Fibroblast of gingiva (primary cell): ENCODE results near the gene HS2ST1.
A peak's percentile ranks its signal among the peaks of the same experiment; 100 is the strongest.
"Not testable (repeated sequence)": the region's sequence is repeated elsewhere in the genome, so short reads cannot be mapped to it uniquely, and the experiment has no call there.

Experiments
- DNase-seq: peaks from one replicate; pipeline ENCODE4 v3.0.0-alpha.2; 2011; ENCODE audit warnings: low read depth

HS2ST1 gene

GRCh38 chr1:86914601-86914997 lies at the start of gene HS2ST1:
Gene HS2ST1 (plus strand): TSS chr1:86914635.
- no peak for DNase-seq

GRCh38 chr1:86865973-86866637 lies 48.3 kb upstream of the HS2ST1 start:
- no peak for DNase-seq

DNA sequence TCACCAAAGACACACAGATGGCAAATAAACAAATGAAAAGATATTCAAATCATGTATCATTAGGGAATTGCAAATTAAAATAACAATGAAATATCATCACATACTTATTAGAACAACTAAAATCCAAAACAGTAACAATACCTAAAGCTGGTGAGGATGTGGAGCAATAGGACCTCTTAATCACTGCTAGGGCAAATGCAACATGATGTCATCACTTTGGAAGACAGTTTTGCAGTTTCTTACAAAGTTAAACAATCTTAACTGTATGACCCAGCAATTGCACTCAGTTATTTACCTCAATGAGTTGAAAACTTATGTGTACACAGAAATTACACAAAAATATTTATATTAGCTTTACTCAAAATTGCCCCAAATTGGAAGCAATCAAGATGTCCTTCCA lies 47.8 kb upstream of the HS2ST1 start:
- peak; percentile 79 for DNase-seq

DNA sequence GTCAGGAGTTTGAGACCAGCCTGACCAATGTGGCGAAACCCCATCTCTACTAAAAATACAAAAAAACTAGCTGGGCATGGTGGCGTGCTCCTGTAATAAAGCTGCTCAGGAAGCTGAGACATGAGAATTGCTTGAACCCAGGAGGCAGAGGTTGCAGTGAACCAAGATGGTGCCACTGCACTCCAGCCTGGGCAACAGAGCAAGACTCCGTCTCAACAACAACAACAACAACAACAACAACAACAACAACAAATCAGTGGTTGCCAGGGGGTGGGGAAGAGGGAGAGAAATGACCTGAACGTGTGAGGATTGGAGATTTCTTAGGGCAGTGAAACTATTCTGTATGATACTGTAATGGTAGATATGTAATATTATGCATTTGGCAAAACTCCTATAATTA lies 47.2 kb upstream of the HS2ST1 start:
- DNase-seq: not testable (repeated sequence)

- DNase-seq: no peak
Observed at GRCh38 chr1:86868477-86868876, 46.0 kb upstream of the HS2ST1 start.

GRCh38 chr1:86871001-86871400 lies 43.4 kb upstream of the HS2ST1 start:
- DNase-seq: no peak

DNA sequence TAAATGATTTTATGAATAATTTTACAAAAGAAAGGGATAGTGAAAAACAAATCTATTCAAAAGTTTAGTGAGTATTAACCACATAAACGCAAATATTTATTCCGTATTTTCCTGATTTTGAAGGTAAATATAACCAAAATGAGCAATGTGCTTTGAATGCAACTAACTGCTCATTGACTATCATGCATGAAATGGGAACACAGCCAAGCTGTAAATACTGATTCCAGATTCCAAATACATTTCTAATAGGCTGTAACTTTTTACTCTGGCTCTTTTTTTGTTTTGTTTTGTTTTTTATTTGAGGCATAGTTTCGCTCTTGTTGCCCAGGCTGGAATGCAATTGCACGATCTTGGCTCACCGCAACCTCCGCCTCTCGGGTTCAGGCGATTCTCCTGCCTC lies 42.3 kb upstream of the HS2ST1 start:
- DNase-seq: peak; percentile 76

DNA sequence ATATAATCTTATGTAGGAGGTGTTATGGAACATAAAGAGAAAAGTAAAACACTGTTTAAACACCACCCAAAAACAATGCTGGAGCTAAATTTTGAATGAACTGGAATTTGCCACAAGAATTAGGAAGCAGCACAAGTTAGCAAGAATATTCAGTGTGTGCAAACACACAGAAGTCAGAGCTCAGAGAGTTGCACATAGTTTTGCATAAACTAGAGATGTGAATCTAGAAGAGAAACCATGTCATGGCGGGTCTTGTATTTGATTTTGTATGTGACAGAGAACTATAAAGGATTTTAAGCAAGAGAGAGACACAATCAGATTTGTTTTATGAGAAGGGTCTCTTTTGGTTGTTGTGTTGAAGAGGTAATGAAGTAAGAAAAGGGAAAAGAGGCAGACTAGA lies 38.7 kb upstream of the HS2ST1 start:
- no peak for DNase-seq

- DNase-seq: no peak
Observed at GRCh38 chr1:86887479-86888162, 26.8 kb upstream of the HS2ST1 start.

DNA sequence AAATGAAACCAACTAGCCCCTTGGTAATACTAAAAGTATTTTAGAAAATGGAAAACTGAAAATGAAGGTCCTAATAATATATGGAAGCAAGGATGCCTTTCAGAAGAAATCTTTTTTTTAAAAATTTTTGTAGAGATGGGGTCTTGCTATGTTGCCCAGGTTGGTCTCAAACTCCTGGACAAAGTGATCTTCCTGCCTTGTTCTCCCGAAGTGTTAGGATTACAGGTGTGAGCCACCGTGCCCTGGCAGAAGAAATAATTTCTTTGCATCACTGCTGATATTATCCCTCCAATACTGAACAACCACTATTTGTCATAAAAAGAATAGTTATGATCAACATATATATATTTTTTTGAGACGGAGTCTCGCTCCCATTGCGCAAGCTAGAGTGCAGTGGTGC lies 26.1 kb upstream of the HS2ST1 start:
- DNase-seq: no peak

DNA sequence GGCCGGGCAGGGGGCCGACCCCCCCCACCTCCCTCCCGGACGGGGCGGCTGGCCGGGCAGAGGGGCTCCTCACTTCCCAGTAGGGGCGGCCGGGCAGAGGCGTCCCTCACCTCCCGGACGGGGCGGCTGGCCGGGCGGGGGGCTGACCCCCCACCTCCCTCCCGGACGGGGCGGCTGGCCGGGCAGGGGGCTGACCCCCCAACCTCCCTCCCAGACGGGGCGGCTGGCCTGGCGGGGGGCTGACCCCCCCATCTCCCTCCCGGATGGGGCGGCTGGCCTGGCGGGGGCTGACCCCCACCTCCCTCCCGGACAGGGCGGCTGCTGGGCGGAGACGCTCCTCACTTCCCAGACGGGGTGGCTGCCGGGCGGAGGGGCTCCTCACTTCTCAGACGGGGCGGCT lies 15.0 kb upstream of the HS2ST1 start:
- not testable (repeated sequence) for DNase-seq

- DNase-seq: no peak
Observed at GRCh38 chr1:86905875-86906274, 8.6 kb upstream of the HS2ST1 start.

DNA sequence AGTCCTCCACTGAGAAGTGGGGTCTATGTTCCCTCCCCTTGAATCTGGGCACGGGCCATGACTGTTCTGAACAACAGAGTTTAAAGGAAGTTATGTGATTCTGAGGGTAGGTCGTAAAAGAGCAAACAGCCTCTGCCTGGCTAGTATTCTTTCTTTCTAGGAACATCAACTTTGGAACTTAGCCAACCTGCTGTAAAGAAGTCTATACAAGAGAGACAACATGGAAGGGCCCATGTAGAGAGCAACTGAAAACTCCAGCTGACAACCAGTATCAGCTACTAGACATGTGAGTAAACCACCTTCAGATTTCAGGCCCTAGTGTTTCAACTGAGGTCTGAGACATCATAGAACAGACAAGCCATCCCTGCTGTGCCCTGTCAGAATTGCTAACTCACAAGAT lies 8.0 kb upstream of the HS2ST1 start:
- DNase-seq: no peak

GRCh38 chr1:86912281-86912900 lies 2.0 kb upstream of the HS2ST1 start:
- peak; percentile 49 for DNase-seq

GRCh38 chr1:86913399-86913895 lies 988 bp upstream of the HS2ST1 start:
- DNase-seq: peak; percentile 27

DNA sequence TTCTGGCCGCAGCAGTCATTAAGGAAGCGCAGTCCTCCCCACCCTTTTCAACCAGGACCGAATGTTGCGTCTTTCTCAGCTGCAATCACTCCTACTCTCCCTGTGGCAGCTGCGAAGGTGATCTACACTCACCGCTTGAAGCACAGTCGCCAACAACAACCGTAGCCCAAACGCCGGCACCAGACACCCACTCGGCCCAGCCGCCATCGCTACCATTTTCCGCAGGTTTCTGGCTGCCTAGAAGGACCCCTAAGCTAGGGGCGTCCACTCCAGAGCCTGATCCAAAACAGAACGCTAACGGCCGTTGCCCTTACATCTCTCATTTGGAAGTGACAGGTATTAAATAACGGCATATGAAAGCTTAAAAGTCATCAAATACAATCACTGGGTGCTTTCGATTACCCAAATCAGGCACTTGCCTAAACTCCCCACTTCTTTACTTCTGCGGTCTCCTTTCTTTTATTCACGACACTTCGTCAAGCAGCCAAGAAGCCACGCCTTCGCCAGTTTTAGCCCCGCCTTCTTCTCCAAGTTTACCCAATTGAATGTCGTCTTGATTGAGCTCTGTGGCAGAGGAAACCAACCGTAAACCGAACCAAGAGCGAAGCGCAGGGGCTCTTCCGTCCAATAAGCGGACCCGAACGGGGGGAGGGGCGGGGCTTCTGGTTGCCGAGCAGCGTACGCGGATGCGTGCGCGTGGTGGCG lies 387 bp upstream of the HS2ST1 start, which contains the start of gene SELENOF:
TSS of gene SELENOF (minus strand) at position 231 of the 705 bp plus-strand sequence. CDS start at position 216, 15 bp downstream.
- peak; percentile 100 for DNase-seq

- peak; percentile 44 for DNase-seq
Observed at GRCh38 chr1:86914998-86915736, 732 bp downstream of the HS2ST1 start.

GRCh38 chr1:86915737-86916235 lies 1.4 kb downstream of the HS2ST1 start:
- no peak for DNase-seq

- DNase-seq: no peak
Observed at GRCh38 chr1:86916752-86917151, 2.3 kb downstream of the HS2ST1 start.

- no peak for DNase-seq
Observed at GRCh38 chr1:86922445-86922844, 8.0 kb downstream of the HS2ST1 start.

GRCh38 chr1:86924324-86924960 lies 10.0 kb downstream of the HS2ST1 start:
- no peak for DNase-seq
